GM19397 (cell line): ENCODE results near the gene RBM20.
"Not testable (repeated sequence)": the region's sequence is repeated elsewhere in the genome, so short reads cannot be mapped to it uniquely, and the experiment has no call there.

ENCODE experiments used
- ATAC-seq: cut with Tn5 transposase; IDR thresholded peaks from one replicate; pipeline ENCODE4 v1.9.1; 2021; ENCODE audit warnings: mild to moderate bottlenecking, moderate library complexity; ENCODE audit not compliant: unreplicated experiment

Gene RBM20

GRCh38 chr10:110758128-110758765 lies 114.1 kb downstream of the RBM20 start:
- ATAC-seq: no peak

- ATAC-seq: no peak
These were observed 114.8 kb downstream of the RBM20 start for GRCh38 chr10:110758898-110759297.

GRCh38 chr10:110759523-110759922 lies 115.4 kb downstream of the RBM20 start:
- ATAC-seq: no peak

- ATAC-seq: no peak
These were observed 118.1 kb downstream of the RBM20 start for GRCh38 chr10:110762109-110762848.

GRCh38 chr10:110762849-110763211 lies 118.7 kb downstream of the RBM20 start:
- no peak for ATAC-seq

- no peak for ATAC-seq
These were observed 120.2 kb downstream of the RBM20 start for GRCh38 chr10:110764378-110764777.

GRCh38 chr10:110764793-110765512 lies 120.8 kb downstream of the RBM20 start:
- no peak for ATAC-seq

GRCh38 chr10:110765513-110766319 lies 121.6 kb downstream of the RBM20 start:
- ATAC-seq: no peak

GRCh38 chr10:110767601-110768000 lies 123.5 kb downstream of the RBM20 start:
- ATAC-seq: not testable (repeated sequence)

GRCh38 chr10:110770243-110770642 lies 126.1 kb downstream of the RBM20 start:
- no peak for ATAC-seq

GRCh38 chr10:110771486-110771885 lies 127.3 kb downstream of the RBM20 start:
- ATAC-seq: no peak

- ATAC-seq: no peak
These were observed 127.9 kb downstream of the RBM20 start for GRCh38 chr10:110771991-110772390.

- ATAC-seq: no peak
These were observed 128.4 kb downstream of the RBM20 start for GRCh38 chr10:110772454-110773025.

- no peak for ATAC-seq
These were observed 129.5 kb downstream of the RBM20 start for GRCh38 chr10:110773693-110774068.

GRCh38 chr10:110774069-110775019 lies 130.2 kb downstream of the RBM20 start:
- ATAC-seq: peak; percentile 90

GRCh38 chr10:110775020-110775375 lies 130.9 kb downstream of the RBM20 start:
- ATAC-seq: no peak

GRCh38 chr10:110775406-110775805 lies 131.3 kb downstream of the RBM20 start:
- ATAC-seq: no peak

GRCh38 chr10:110777017-110777416 lies 132.9 kb downstream of the RBM20 start:
- ATAC-seq: no peak

- ATAC-seq: no peak
These were observed 133.5 kb downstream of the RBM20 start for GRCh38 chr10:110777661-110778060.

GRCh38 chr10:110778211-110778610 lies 134.1 kb downstream of the RBM20 start:
- no peak for ATAC-seq
